IPS-18c (cell line): ENCODE results near the gene STK38L.
A peak's percentile ranks its signal among the peaks of the same experiment; 100 is the strongest.

ENCODE experiments used
- H3K4me3 ChIP-seq: 2 replicates; pipeline ENCODE4 v1.7.0; 2013; ENCODE audit warnings: low read depth, mild to moderate bottlenecking, low read length, moderate library complexity; ENCODE audit not compliant: insufficient read depth
- H3K9me3 ChIP-seq: one replicate; pipeline ENCODE4 v1.6.1; 2013; ENCODE audit warnings: mild to moderate bottlenecking, low read length, moderate library complexity; ENCODE audit not compliant: control insufficient read depth, insufficient read depth

The STK38L gene

GRCh38 chr12:27331291-27331926 lies 87.3 kb downstream of the STK38L start:
- H3K9me3 ChIP-seq, result no peaks in the 10 kb centered on the region
- H3K4me3 ChIP-seq, result no peak overlapping the region

DNA sequence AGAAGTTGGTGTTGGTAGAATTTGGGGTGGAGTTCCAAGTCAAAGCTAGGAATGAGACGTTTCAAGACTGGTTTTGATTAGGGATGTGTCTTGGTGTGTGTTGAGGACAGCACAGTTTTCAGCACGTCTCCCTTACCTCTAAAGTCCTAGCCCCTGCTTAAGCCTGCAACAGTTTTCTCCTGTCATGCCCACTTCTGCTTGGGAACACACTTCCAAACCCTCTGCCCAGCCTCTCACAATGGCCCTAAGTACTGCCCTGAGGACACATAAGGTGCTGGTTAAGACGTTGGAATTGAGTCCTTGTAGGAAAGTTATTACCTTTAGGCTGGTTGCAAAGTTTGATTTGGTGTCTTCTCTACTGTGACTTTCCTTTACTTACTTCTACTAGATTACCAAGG lies 87.8 kb downstream of the STK38L start:
- Histone ChIP-seq H3K4me3 (peak overlapping the region; percentile 66; the same call in 1 of the 2 replicates), H3K9me3 (no peaks in the 10 kb centered on the region)

DNA sequence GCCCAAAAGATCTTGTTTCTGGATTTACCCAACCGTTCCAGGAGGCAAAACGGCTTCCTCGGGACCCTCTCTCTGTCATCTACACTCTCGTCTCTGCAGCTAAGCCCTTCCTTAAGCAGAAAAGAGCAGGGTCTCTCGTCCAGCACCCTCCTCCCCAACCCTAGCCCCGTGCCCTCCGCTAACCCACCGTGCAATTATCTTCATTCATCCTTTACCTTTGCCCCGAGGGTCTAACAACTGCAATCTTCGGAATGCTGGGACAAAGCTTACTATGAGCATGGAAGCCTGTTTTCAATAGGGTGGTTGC lies 88.3 kb downstream of the STK38L start:
- peak overlapping the region; percentile 66 for H3K4me3 ChIP-seq
- no peaks in the 10 kb centered on the region for H3K9me3 ChIP-seq

DNA sequence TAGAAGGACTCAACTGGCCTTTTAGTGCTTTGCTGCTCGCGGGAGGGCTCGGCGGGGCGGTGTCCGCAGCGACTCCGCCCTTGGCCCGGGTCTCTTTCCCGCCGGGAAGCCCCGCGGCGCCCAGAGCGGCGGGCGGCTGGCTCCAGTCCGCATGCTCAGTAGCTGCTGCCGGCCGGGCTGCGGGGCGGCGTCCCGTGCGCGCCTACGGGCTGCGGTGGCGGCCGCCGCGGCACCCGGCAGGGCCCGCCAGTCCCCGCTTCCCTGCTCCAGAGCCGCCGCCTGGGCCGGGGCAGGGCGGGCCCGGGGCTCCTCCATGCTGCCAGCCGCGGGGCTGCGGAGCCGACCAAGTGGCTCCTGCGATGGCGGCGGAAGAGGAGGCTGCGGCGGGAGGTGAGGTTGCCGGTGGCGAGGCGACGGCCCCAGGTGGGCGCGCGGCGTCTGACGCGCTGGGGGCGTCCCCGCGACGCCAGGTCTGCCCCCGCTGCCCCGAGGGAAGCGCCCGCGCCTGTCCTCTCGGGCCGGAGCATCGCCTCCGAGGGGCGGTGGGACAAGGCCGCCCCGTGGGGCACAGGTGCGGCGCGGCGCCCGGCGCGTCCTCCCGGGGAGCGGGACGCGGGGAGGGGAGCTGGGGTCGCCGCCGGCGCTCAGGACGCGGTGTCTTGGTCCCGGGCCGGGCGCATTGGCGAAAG lies 88.8 kb downstream of the STK38L start, which contains the start of gene BMAL2:
BMAL2 (plus strand) TSS at position 123 of the 689 bp plus-strand sequence; CDS start at position 360, 237 bp downstream.
- Histone ChIP-seq H3K9me3 (no peaks in the 10 kb centered on the region), H3K4me3 (peak within 1 kb of the TSS; percentile 66)

- H3K9me3 ChIP-seq, result no peaks in the 10 kb centered on the region
- peak overlapping the region; percentile 66 for H3K4me3 ChIP-seq
Observed at GRCh38 chr12:27333403-27334009, 89.4 kb downstream of the STK38L start.

- H3K4me3 ChIP-seq, result peak overlapping the region; percentile 66; the same call in 1 of the 2 replicates
- H3K9me3 ChIP-seq, result no peaks in the 10 kb centered on the region
Observed at GRCh38 chr12:27334042-27334720, 90.1 kb downstream of the STK38L start.

DNA sequence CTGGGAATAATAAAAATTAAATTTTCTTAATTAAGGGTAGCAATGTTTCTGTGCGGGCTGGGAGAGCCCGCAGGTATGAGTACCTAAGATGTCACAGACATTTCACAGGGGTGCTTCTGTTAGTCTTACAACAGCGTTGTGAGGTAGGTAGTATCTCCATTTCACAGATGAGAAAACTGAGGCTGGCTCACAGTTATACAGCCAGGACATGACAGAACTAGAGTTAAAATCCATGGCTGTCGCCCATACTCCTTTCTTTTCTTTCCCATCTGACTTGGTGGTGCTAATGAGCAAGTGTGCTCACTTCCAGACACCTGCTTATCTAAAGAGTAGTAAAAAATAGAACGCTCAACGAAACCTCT lies 90.6 kb downstream of the STK38L start:
- no peaks in the 10 kb centered on the region for H3K9me3 ChIP-seq

DNA sequence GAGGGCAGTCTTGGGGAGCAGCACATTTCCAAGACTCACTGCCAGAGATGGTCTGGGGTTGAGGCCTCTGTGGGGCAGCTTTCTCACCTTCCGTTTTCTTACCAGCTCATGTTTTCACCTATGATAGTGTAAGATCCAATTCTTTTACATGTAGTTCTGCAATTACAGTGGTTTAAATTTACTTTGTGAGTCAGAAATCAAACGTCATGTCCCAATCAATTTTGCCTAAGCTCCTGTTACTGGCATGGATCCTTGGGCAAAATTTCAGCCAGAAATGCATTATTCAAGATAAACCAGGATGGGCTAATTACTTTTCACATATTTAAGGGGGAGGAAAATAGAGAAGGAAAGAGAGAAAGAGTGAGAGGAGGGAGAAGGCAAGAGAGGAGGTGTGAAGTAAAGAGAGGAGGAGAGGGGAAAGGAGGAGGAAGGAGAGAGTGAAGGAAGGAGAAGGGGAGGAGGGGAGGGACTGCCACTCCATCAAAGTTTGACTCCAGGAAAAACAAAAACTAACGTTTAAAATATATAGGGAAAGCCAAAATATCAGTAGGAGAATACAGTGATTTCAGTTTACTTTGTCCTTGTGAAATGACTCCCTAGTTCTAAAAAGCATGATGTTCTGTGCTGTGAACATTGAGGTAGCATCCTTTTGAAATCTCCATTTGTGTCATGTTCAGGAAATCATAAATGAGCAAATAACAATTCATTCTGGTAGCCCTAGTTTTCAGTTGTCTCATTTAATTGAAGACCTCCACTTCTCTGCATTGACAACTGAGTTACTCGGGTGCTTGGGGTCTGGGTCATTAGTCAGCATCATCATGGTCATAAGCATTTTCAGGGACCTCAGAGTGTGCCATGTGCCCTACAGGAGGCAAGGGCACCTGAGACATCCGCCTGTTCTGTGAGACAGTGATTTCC lies 91.5 kb downstream of the STK38L start:
- H3K9me3 ChIP-seq, result no peaks in the 10 kb centered on the region
- H3K4me3 ChIP-seq, result no peak overlapping the region

More for the DNA sequence above, 90.6 kb downstream of the STK38L start:
- no peak overlapping the region for H3K4me3 ChIP-seq

- Histone ChIP-seq H3K4me3 (no peak overlapping the region), H3K9me3 (no peaks in the 10 kb centered on the region)
Observed at GRCh38 chr12:27336282-27336653, 92.2 kb downstream of the STK38L start.

DNA sequence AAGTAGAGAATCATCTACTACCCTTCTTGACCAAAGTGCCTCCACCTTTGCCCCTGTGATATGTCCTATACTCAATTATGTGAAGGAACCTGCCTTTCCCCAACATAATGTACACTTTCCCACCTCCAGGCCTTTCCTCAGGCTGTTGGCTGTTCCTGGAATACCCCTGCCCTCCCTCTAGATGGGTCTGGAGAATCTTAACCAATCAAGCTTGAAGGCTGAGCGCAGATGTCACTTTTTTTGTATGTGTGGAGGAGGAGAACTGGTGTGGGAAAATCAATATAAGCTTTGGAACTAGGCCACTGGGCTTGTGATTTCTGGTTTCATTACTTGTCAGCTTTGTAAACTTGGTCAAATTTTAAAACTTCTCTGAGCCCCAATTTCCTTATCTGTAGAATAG lies 93.3 kb downstream of the STK38L start:
- Histone ChIP-seq H3K4me3 (no peak overlapping the region), H3K9me3 (no peaks in the 10 kb centered on the region)

DNA sequence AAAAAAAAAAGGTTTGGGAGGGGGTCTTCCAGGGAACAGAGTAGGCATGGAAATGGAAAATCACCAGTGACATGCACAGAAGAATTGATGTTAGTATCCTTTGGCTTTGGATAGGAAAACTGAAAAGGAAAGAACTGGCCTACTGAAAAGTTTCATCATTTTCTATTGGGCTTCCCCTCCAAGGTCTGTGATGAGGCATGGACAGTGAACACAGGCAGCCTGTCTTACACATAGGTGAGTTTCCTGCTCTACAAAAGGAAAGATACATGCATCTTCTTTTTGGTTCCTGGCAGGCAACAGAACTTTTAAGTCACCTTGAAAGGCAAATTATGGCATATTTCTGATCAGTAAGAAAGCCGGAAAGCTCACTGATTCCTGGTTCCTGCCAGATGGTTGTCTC lies 94.4 kb downstream of the STK38L start:
- H3K4me3 ChIP-seq, result no peak overlapping the region
- H3K9me3 ChIP-seq, result no peaks in the 10 kb centered on the region

DNA sequence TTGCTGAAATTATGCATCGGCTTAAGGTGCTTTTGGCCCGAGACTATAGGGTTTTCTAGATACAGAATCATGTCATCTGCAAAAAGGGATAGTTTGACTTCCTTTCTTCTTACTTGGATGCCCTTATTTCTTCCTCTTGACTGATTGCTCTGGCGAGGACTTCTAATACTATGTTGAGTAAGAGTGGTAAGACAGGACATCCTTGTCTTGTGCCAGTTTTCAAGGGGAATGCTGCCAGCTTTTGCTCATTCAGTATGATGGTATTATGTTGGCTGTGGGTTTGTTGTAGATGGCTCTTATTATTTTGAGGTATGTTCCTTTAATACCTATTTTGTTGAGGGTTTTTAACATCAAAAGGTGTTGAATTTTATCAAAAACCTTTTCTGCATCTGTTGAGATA lies 96.9 kb downstream of the STK38L start:
- H3K4me3 ChIP-seq, result no peak overlapping the region
- no peaks in the 10 kb centered on the region for H3K9me3 ChIP-seq

GRCh38 chr12:27342536-27342935 lies 98.5 kb downstream of the STK38L start:
- Histone ChIP-seq H3K4me3 (no peak overlapping the region), H3K9me3 (no peaks in the 10 kb centered on the region)

- Histone ChIP-seq H3K9me3 (no peaks in the 10 kb centered on the region), H3K4me3 (no peak overlapping the region)
Observed at GRCh38 chr12:27343255-27344000, 99.3 kb downstream of the STK38L start.

- H3K9me3 ChIP-seq, result no peaks in the 10 kb centered on the region
- no peak overlapping the region for H3K4me3 ChIP-seq
Observed at GRCh38 chr12:27344246-27344645, 100.2 kb downstream of the STK38L start.

DNA sequence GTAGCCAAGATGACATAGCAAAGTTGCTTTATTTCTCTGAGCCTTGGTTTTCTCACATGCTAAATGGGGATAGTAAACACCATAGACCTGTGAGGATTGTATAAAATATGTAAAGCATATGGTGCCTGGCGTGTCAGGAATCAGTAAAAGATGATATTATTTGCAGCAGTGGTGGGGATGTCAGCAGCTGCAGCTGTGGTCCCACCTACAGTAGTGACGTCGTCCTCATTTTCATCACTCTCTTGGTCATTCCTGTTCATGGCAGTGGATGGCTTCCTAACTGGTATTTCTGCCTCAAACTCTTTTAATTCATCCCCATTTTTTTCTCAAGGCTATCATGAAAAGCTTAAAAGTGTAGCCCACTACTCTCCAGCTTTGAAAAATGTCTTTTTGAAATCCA lies 100.7 kb downstream of the STK38L start:
- Histone ChIP-seq H3K9me3 (no peaks in the 10 kb centered on the region), H3K4me3 (no peak overlapping the region)
